Measurements from ENCODE around the gene ZNF423. TPM values are rescaled to one million over a fixed set of nuclear protein-coding genes. Genes with fewer than 3 reads are reported as not detected.

Gene ZNF423
- total RNA-seq, 1 donor from 2014 or later: 16.7 TPM

GRCh38 chr16:49637511-49637910 is 218.4 kb downstream of the ZNF423 start:
- no peak overlapping the region for H3K9ac ChIP-seq (ENCODE audit: low read depth in 1 of 3, low read length in 3 of 3)
- H3K4me1 ChIP-seq (ENCODE audit: control insufficient read depth in 3 of 3, insufficient read depth in 3 of 3, low read length in 3 of 3): peaks cover 21 to 31% (median 23%) of the 10 kb centered on the region in 3 donors

GRCh38 chr16:49636608-49637007 is 219.3 kb downstream of the ZNF423 start:
- Histone ChIP-seq H3K27ac (ENCODE audit: low read depth, low read length) (no peak overlapping the region), H3K4me1 (ENCODE audit: control insufficient read depth in 3 of 3, insufficient read depth in 3 of 3, low read length in 3 of 3) (peaks cover 22 to 35% (median 27%) of the 10 kb centered on the region in 3 donors), H3K27me3 (ENCODE audit: control insufficient read depth in 3 of 3, insufficient read depth in 3 of 3, low read length in 3 of 3) (no peaks in the 10 kb centered on the region), H3K4me3 (ENCODE audit: low read length in 3 of 3) (no peak overlapping the region), H3K9ac (ENCODE audit: low read depth in 1 of 3, low read length in 3 of 3) (no peak overlapping the region), H3K36me3 (ENCODE audit: control insufficient read depth in 3 of 3, insufficient read depth in 3 of 3, low read length in 3 of 3) (peaks cover 34 to 42% (median 37%) of the 10 kb centered on the region in 3 donors), H3K9me3 (ENCODE audit: control insufficient read depth in 3 of 3, low read length in 3 of 3) (no peaks in the 10 kb centered on the region)

More at GRCh38 chr16:49637511-49637910, 218.4 kb downstream of the ZNF423 start:
- H3K36me3 ChIP-seq (ENCODE audit: control insufficient read depth in 3 of 3, insufficient read depth in 3 of 3, low read length in 3 of 3): peaks cover 34 to 42% (median 37%) of the 10 kb centered on the region in 3 donors
- no peak overlapping the region for H3K27ac ChIP-seq (ENCODE audit: low read depth, low read length)
- H3K4me3 ChIP-seq (ENCODE audit: low read length in 3 of 3): no peak overlapping the region
- H3K27me3 ChIP-seq (ENCODE audit: control insufficient read depth in 3 of 3, insufficient read depth in 3 of 3, low read length in 3 of 3): no peaks in the 10 kb centered on the region
- no peaks in the 10 kb centered on the region for H3K9me3 ChIP-seq (ENCODE audit: control insufficient read depth in 3 of 3, low read length in 3 of 3)

- no peaks in the 10 kb centered on the region for H3K9me3 ChIP-seq (ENCODE audit: control insufficient read depth in 3 of 3, low read length in 3 of 3)
- peaks cover 34 to 42% (median 37%) of the 10 kb centered on the region in 3 donors for H3K36me3 ChIP-seq (ENCODE audit: control insufficient read depth in 3 of 3, insufficient read depth in 3 of 3, low read length in 3 of 3)
- no peak overlapping the region for H3K4me3 ChIP-seq (ENCODE audit: low read length in 3 of 3)
- H3K9ac ChIP-seq (ENCODE audit: low read depth in 1 of 3, low read length in 3 of 3): no peak overlapping the region
- H3K4me1 ChIP-seq (ENCODE audit: control insufficient read depth in 3 of 3, insufficient read depth in 3 of 3, low read length in 3 of 3): peaks cover 21 to 37% (median 30%) of the 10 kb centered on the region in 3 donors
- H3K27me3 ChIP-seq (ENCODE audit: control insufficient read depth in 3 of 3, insufficient read depth in 3 of 3, low read length in 3 of 3): no peaks in the 10 kb centered on the region
- H3K27ac ChIP-seq (ENCODE audit: low read depth, low read length): no peak overlapping the region
Observed at GRCh38 chr16:49635591-49636581, 220.0 kb downstream of the ZNF423 start.

GRCh38 chr16:49635009-49635350 is 220.9 kb downstream of the ZNF423 start:
- Histone ChIP-seq H3K4me3 (ENCODE audit: low read length in 3 of 3) (no peak overlapping the region), H3K9ac (ENCODE audit: low read depth in 1 of 3, low read length in 3 of 3) (no peak overlapping the region), H3K4me1 (ENCODE audit: control insufficient read depth in 3 of 3, insufficient read depth in 3 of 3, low read length in 3 of 3) (peaks cover 13 to 30% (median 21%) of the 10 kb centered on the region in 3 donors), H3K9me3 (ENCODE audit: control insufficient read depth in 3 of 3, low read length in 3 of 3) (no peaks in the 10 kb centered on the region), H3K27me3 (ENCODE audit: control insufficient read depth in 3 of 3, insufficient read depth in 3 of 3, low read length in 3 of 3) (no peaks in the 10 kb centered on the region), H3K27ac (ENCODE audit: low read depth, low read length) (no peak overlapping the region), H3K36me3 (ENCODE audit: control insufficient read depth in 3 of 3, insufficient read depth in 3 of 3, low read length in 3 of 3) (peaks cover 34 to 43% (median 37%) of the 10 kb centered on the region in 3 donors)

- Histone ChIP-seq H3K4me1 (ENCODE audit: control insufficient read depth in 3 of 3, insufficient read depth in 3 of 3, low read length in 3 of 3) (peaks cover 8 to 25% (median 15%) of the 10 kb centered on the region in 3 donors), H3K27me3 (ENCODE audit: control insufficient read depth in 3 of 3, insufficient read depth in 3 of 3, low read length in 3 of 3) (no peaks in the 10 kb centered on the region), H3K27ac (ENCODE audit: low read depth, low read length) (no peak overlapping the region), H3K9ac (ENCODE audit: low read depth in 1 of 3, low read length in 3 of 3) (no peak overlapping the region), H3K9me3 (ENCODE audit: control insufficient read depth in 3 of 3, low read length in 3 of 3) (no peaks in the 10 kb centered on the region), H3K36me3 (ENCODE audit: control insufficient read depth in 3 of 3, insufficient read depth in 3 of 3, low read length in 3 of 3) (peaks cover 34 to 43% (median 37%) of the 10 kb centered on the region in 3 donors), H3K4me3 (ENCODE audit: low read length in 3 of 3) (no peak overlapping the region)
Observed at GRCh38 chr16:49634235-49635008, 221.5 kb downstream of the ZNF423 start.

GRCh38 chr16:49632795-49633184 is 223.1 kb downstream of the ZNF423 start:
- H3K9ac ChIP-seq (ENCODE audit: low read depth in 1 of 3, low read length in 3 of 3): no peak overlapping the region
- H3K27ac ChIP-seq (ENCODE audit: low read depth, low read length): no peak overlapping the region
- peaks cover 4 to 15% (median 11%) of the 10 kb centered on the region in 3 donors for H3K4me1 ChIP-seq (ENCODE audit: control insufficient read depth in 3 of 3, insufficient read depth in 3 of 3, low read length in 3 of 3)
- H3K9me3 ChIP-seq (ENCODE audit: control insufficient read depth in 3 of 3, low read length in 3 of 3): no peaks in the 10 kb centered on the region
- H3K27me3 ChIP-seq (ENCODE audit: control insufficient read depth in 3 of 3, insufficient read depth in 3 of 3, low read length in 3 of 3): no peaks in the 10 kb centered on the region
- H3K36me3 ChIP-seq (ENCODE audit: control insufficient read depth in 3 of 3, insufficient read depth in 3 of 3, low read length in 3 of 3): peaks cover 32 to 35% (median 32%) of the 10 kb centered on the region in 3 donors
- no peak overlapping the region for H3K4me3 ChIP-seq (ENCODE audit: low read length in 3 of 3)

GRCh38 chr16:49632086-49632794 is 223.7 kb downstream of the ZNF423 start:
- H3K27ac ChIP-seq (ENCODE audit: low read depth, low read length): no peak overlapping the region
- peak overlapping the region in 1 of 3 donors; percentile 25 for H3K9ac ChIP-seq (ENCODE audit: low read depth in 1 of 3, low read length in 3 of 3)
- no peaks in the 10 kb centered on the region for H3K9me3 ChIP-seq (ENCODE audit: control insufficient read depth in 3 of 3, low read length in 3 of 3)
- H3K4me3 ChIP-seq (ENCODE audit: low read length in 3 of 3): no peak overlapping the region
- peaks cover 26 to 29% (median 27%) of the 10 kb centered on the region in 3 donors for H3K36me3 ChIP-seq (ENCODE audit: control insufficient read depth in 3 of 3, insufficient read depth in 3 of 3, low read length in 3 of 3)
- H3K4me1 ChIP-seq (ENCODE audit: control insufficient read depth in 3 of 3, insufficient read depth in 3 of 3, low read length in 3 of 3): peaks cover 4 to 15% (median 11%) of the 10 kb centered on the region in 3 donors
- no peaks in the 10 kb centered on the region for H3K27me3 ChIP-seq (ENCODE audit: control insufficient read depth in 3 of 3, insufficient read depth in 3 of 3, low read length in 3 of 3)

GRCh38 chr16:49631187-49632041 is 224.5 kb downstream of the ZNF423 start:
- peaks cover 18 to 21% (median 19%) of the 10 kb centered on the region in 3 donors for H3K36me3 ChIP-seq (ENCODE audit: control insufficient read depth in 3 of 3, insufficient read depth in 3 of 3, low read length in 3 of 3)
- peak overlapping the region in 1 of 3 donors; percentile 16 for H3K9ac ChIP-seq (ENCODE audit: low read depth in 1 of 3, low read length in 3 of 3)
- no peak overlapping the region for H3K4me3 ChIP-seq (ENCODE audit: low read length in 3 of 3)
- no peak overlapping the region for H3K27ac ChIP-seq (ENCODE audit: low read depth, low read length)
- H3K27me3 ChIP-seq (ENCODE audit: control insufficient read depth in 3 of 3, insufficient read depth in 3 of 3, low read length in 3 of 3): no peaks in the 10 kb centered on the region
- no peaks in the 10 kb centered on the region for H3K9me3 ChIP-seq (ENCODE audit: control insufficient read depth in 3 of 3, low read length in 3 of 3)
- H3K4me1 ChIP-seq (ENCODE audit: control insufficient read depth in 3 of 3, insufficient read depth in 3 of 3, low read length in 3 of 3): peaks cover 4 to 15% (median 11%) of the 10 kb centered on the region in 3 donors

- H3K27ac ChIP-seq (ENCODE audit: low read depth, low read length): no peak overlapping the region
- peaks cover 4 to 15% (median 11%) of the 10 kb centered on the region in 3 donors for H3K4me1 ChIP-seq (ENCODE audit: control insufficient read depth in 3 of 3, insufficient read depth in 3 of 3, low read length in 3 of 3)
- peak overlapping the region in 1 of 3 donors; percentile 16 for H3K9ac ChIP-seq (ENCODE audit: low read depth in 1 of 3, low read length in 3 of 3)
- H3K9me3 ChIP-seq (ENCODE audit: control insufficient read depth in 3 of 3, low read length in 3 of 3): no peaks in the 10 kb centered on the region
- H3K4me3 ChIP-seq (ENCODE audit: low read length in 3 of 3): no peak overlapping the region
- H3K27me3 ChIP-seq (ENCODE audit: control insufficient read depth in 3 of 3, insufficient read depth in 3 of 3, low read length in 3 of 3): no peaks in the 10 kb centered on the region
- peaks cover 13 to 17% (median 15%) of the 10 kb centered on the region in 3 donors for H3K36me3 ChIP-seq (ENCODE audit: control insufficient read depth in 3 of 3, insufficient read depth in 3 of 3, low read length in 3 of 3)
Observed at GRCh38 chr16:49630783-49631182, 225.1 kb downstream of the ZNF423 start.
